ENCODE results near the gene PDE4D. TPM values are rescaled to one million over a fixed set of nuclear protein-coding genes. Genes with fewer than 3 reads are reported as not detected.

Gene PDE4D
- polyA plus RNA-seq, 4 donors: 17.5 to 31.9 (median 22.8) TPM

DNA sequence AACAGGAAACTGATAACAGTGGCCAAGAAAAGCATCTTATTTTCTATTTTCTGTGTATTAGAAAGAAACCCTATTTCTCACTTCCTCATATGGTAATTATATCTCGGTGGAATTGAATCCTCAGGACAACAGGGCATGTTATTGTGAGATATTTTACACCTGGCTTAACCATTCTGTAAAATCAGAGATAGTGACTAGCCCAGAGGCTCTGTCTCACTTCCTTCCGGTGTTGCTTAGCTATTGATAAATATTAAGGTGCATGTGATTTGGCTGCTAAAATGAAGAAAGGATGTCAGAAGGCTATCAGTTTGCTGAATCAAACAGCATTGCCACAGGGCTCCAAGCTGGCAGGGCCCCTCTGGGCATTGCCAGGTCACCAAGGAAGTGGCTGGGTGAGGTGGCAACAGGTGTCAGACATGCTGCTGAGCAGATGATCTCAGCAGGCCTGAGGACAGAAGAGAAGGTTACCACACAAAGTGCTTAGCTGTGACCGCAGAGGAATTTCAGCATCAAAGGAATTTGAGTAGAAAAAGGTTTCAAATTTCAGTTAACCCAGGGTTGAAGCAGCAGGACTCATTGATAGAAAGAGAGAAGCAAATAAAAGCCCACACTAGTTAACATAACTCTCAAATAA lies 330.7 kb downstream of the PDE4D start:
- no peak for DNase-seq (ENCODE audit: low read depth in 4 of 4, low spot score in 3 of 4)

DNA sequence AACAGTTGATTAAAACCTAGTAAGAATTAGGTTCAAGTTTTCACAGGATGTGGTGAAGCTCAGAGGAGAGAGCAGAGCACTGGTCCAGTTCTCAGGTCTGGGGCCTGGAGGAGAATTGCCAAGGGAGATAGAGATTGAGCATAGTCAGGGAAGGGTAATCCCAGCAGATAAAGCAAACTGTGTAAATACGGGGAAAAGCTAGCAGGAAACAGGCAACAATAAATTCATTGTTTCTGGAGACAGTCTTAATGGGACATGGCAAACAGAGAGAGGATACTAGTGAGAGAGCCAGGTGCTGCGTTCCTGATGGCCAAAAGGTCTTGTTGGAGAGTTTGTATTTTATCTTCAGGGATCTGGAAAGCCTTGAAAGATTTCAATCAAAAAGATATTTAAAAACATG lies 333.0 kb downstream of the PDE4D start:
- DNase-seq (ENCODE audit: low read depth in 4 of 4, low spot score in 3 of 4): no peak

GRCh38 chr5:59559847-59560246 lies 333.7 kb downstream of the PDE4D start:
- no peak for DNase-seq (ENCODE audit: low read depth in 4 of 4, low spot score in 3 of 4)

DNA sequence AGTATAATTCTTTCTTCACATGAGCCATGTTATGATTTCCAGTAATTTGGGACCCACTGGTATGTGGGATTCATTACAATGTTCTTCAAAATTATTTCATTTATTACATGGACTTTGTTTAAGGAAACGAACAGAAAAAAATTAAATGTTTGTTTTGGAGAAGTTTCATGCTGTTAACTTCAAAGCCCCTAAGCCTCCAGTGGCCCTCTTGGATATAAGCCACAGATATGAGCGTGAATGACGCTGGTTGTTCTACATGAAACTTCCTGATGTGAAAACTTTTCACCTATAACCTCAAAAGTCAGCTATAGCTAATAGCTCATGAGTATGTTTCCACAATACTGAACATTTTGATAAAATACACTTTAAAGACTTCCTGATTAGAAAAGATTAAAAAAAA lies 334.2 kb downstream of the PDE4D start:
- no peak for DNase-seq (ENCODE audit: low read depth in 4 of 4, low spot score in 3 of 4)

GRCh38 chr5:59558501-59558900 lies 335.0 kb downstream of the PDE4D start:
- DNase-seq (ENCODE audit: low read depth in 4 of 4, low spot score in 3 of 4): no peak

DNA sequence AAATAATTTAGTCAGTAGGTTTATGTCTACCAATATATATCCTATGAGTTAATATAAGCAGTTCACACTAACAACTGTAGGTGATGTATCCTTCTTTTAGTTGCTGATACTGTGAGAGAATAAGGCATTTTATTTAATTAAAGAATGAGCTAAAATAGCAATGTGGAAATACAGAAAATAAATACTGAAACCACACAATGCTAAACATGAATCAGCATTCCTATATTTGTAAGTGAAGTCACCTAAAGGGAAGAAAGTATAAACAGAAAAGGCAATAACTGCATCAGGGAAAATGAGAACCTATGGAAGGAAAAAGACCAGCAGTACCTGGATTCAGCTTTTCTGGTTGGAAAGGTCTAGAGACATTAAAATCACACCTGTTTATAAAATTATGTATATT lies 336.0 kb downstream of the PDE4D start:
- no peak for DNase-seq (ENCODE audit: low read depth in 4 of 4, low spot score in 3 of 4)

DNA sequence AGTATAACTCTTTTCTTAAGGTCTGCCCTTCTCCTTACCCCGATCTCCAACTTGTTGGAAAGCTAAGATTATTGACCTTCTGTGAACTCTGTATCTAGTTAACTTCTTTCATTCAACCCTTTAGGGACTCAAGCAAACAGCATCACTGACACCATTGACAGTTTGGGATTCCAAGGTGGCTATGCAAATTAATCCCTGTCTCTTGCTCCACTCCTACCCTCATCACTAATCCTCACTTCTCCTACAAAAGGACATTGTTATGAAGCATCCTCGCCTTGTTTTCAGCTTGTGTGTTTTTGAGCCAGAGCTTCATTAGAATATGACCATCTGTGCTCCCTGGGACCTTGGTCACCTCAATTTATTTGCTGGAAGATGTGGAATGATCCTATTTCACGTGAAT lies 337.9 kb downstream of the PDE4D start:
- no peak for DNase-seq (ENCODE audit: low read depth in 4 of 4, low spot score in 3 of 4)

GRCh38 chr5:59554501-59554900 lies 339.0 kb downstream of the PDE4D start:
- DNase-seq (ENCODE audit: low read depth in 4 of 4, low spot score in 3 of 4): no peak

GRCh38 chr5:59553992-59554391 lies 339.5 kb downstream of the PDE4D start:
- DNase-seq (ENCODE audit: low read depth in 4 of 4, low spot score in 3 of 4): no peak

- DNase-seq (ENCODE audit: low read depth in 4 of 4, low spot score in 3 of 4): no peak
These were observed 344.6 kb downstream of the PDE4D start for GRCh38 chr5:59548807-59549357.

GRCh38 chr5:59547731-59548130 lies 345.8 kb downstream of the PDE4D start:
- DNase-seq (ENCODE audit: low read depth in 4 of 4, low spot score in 3 of 4): no peak

- no peak for DNase-seq (ENCODE audit: low read depth in 4 of 4, low spot score in 3 of 4)
These were observed 349.0 kb downstream of the PDE4D start for GRCh38 chr5:59544573-59544972.

- DNase-seq (ENCODE audit: low read depth in 4 of 4, low spot score in 3 of 4): no peak
These were observed 349.6 kb downstream of the PDE4D start for GRCh38 chr5:59543821-59544442.

DNA sequence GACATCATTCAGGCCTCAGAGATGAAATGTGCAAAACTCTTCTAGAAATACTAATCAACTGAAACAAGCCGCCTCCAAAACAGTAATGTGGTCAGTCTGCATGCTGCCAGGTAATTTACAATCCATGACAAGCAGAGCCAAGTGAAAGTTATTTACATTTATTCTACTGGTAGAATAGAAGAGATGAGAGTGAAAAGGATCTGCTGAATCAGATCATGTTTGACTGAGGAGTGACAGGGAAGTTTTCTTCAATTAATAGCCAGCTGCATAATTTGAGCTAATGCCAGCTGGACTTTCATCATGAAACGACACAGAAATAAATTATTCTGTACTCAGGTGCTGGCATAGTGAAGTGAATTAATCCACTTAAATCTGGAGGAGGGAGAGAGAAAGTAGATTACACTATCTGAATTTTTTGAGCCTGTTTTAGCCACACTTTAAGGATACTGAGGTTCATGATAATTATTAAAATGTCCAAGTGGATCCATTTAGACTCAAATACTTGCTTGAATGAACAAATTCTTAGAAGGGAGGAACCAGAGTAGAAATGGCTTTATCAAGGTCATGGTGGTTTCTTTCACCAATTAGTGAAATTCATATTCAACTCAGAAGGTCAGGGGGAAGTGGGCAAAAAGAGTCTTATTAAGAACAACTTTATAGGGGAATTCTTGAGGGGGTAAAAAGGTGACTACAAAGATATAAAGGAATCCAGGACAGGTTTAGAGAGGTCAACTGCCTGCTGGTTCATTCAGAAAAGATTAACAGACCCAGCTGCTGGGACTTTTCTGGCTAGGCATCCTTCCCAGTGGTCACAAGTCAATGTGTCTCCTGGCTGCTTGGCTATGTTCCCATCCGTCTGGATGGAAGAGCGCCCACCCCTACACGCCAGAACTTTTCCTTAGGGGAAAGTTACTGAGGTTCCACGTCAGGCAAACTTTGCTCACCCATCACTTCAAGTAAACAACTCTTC lies 350.4 kb downstream of the PDE4D start:
- peak in 1 of 4 donors; percentile 36 for DNase-seq (ENCODE audit: low read depth in 4 of 4, low spot score in 3 of 4)

DNA sequence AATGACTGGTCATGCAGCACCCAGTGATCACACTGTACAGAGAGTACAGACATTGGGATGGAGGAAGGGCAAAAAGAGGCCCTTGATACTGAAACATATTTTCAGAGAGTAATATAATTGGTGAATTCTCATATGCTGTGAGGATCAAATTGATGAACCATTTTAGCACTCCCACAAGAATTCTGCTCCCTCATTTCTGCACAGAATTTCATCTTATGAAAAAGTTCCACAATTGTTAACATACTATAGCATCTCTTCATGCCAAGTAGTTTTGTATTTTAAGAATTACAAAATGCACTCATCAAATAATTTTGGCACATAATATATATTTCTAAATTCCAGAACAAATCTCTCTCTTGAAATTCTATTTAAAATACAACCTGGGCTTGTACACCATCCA lies 351.2 kb downstream of the PDE4D start:
- DNase-seq (ENCODE audit: low read depth in 4 of 4, low spot score in 3 of 4): no peak

- no peak for DNase-seq (ENCODE audit: low read depth in 4 of 4, low spot score in 3 of 4)
These were observed 353.2 kb downstream of the PDE4D start for GRCh38 chr5:59540366-59540765.

- DNase-seq (ENCODE audit: low read depth in 4 of 4, low spot score in 3 of 4): no peak
These were observed 354.8 kb downstream of the PDE4D start for GRCh38 chr5:59538750-59539121.

- no peak for DNase-seq (ENCODE audit: low read depth in 4 of 4, low spot score in 3 of 4)
These were observed 355.4 kb downstream of the PDE4D start for GRCh38 chr5:59537961-59538749.

- DNase-seq (ENCODE audit: low read depth in 4 of 4, low spot score in 3 of 4): no peak
These were observed 356.7 kb downstream of the PDE4D start for GRCh38 chr5:59536875-59537274.

DNA sequence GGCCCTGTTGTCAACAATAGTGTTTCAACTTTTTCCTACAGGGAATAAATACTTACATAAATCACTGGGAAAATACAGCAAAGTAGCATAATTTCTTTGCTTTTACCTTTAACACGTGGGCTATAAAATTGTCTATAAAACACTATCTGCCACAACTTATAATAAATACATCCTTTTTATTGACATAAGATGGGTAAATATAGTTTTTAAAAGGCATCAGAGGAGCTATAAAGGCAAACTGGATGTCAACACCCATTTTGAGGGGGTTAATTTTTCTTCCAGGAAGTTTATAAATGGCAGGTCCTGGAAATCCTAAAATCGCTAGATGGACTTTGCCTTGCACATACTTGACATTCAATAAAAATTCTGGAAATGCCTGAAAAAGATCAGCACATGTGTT lies 358.0 kb downstream of the PDE4D start:
- DNase-seq (ENCODE audit: low read depth in 4 of 4, low spot score in 3 of 4): no peak

DNA sequence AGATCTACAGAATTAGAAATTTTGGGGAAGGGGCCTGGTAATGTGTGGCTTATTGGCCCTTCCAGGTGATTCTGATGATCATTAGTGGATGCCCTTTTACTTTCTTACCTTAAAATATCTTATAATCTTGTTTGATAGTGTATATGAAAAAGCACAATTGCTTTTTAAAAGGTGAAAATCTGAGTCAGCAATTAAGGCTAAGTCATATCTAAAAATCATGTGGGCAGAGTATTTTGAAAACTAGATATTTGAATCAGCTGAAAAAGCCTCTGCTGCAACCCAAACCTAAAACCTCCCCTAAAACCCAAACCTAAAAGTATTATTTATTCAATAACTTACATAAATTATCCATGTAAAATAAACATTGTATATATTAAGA lies 359.8 kb downstream of the PDE4D start:
- DNase-seq (ENCODE audit: low read depth in 4 of 4, low spot score in 3 of 4): no peak

All from left renal pelvis (tissue), 4 donors.